GM23248 (cell line): ENCODE measurements around the gene CDC45.

Experiments
- EZH2 ChIP-seq: fragments of 200-600 bp; sonication (generic); IDR thresholded peaks from 2 replicates; pipeline ENCODE4 v1.6.1; 2018; ENCODE audit warnings: antibody characterized with exemption, mild to moderate bottlenecking; ENCODE audit not compliant: insufficient read depth, poor library complexity, severe bottlenecking
- EZH2phosphoT487 ChIP-seq: fragments of 200-600 bp; sonication (generic); IDR thresholded peaks from 2 replicates; pipeline ENCODE4 v1.6.1; 2018; ENCODE audit warnings: antibody characterized with exemption, moderate library complexity, mild to moderate bottlenecking, low read depth; ENCODE audit not compliant: insufficient read depth

GRCh38 chr22:19535001-19535400 lies 55.3 kb downstream of the CDC45 start:
- TF ChIP-seq EZH2 (no peak), EZH2phosphoT487 (no peak)
